ENCODE measurements around the gene SIRPG. TPM values are rescaled to one million over a fixed set of nuclear protein-coding genes. Genes with fewer than 3 reads are reported as not detected.

SIRPG gene
- total RNA-seq, 1 donor from 2014 or later = not detected

GRCh38 chr20:1600736-1601135 is 56.8 kb downstream of the SIRPG start:
- Mint-ChIP-seq H3K27me3 (ENCODE audit: unreplicated experiment) (no peaks in the 10 kb centered on the region), H3K27ac (ENCODE audit: unreplicated experiment) (no peak overlapping the region), H3K36me3 (ENCODE audit: low read depth, unreplicated experiment) (no peaks in the 10 kb centered on the region), H3K9me3 (ENCODE audit: unreplicated experiment) (no peaks in the 10 kb centered on the region), H3K4me1 (ENCODE audit: unreplicated experiment) (no peaks in the 10 kb centered on the region), H3K4me3 (ENCODE audit: unreplicated experiment) (no peak overlapping the region)
- TF ChIP-seq CTCF (IDR thresholded peaks at IDR 0.05; ENCODE audit: unreplicated experiment) = no peak
- DNase-seq (ENCODE audit: low spot score) = no peak

- Mint-ChIP-seq H3K9me3 (ENCODE audit: unreplicated experiment) (no peaks in the 10 kb centered on the region), H3K4me3 (ENCODE audit: unreplicated experiment) (no peak overlapping the region), H3K36me3 (ENCODE audit: low read depth, unreplicated experiment) (no peaks in the 10 kb centered on the region), H3K27ac (ENCODE audit: unreplicated experiment) (no peak overlapping the region), H3K27me3 (ENCODE audit: unreplicated experiment) (no peaks in the 10 kb centered on the region), H3K4me1 (ENCODE audit: unreplicated experiment) (no peaks in the 10 kb centered on the region)
- DNase-seq (ENCODE audit: low spot score) = no peak
- no peak for TF ChIP-seq CTCF (IDR thresholded peaks at IDR 0.05; ENCODE audit: unreplicated experiment)
Measured at GRCh38 chr20:1595333-1595732, 62.2 kb downstream of the SIRPG start.

DNA sequence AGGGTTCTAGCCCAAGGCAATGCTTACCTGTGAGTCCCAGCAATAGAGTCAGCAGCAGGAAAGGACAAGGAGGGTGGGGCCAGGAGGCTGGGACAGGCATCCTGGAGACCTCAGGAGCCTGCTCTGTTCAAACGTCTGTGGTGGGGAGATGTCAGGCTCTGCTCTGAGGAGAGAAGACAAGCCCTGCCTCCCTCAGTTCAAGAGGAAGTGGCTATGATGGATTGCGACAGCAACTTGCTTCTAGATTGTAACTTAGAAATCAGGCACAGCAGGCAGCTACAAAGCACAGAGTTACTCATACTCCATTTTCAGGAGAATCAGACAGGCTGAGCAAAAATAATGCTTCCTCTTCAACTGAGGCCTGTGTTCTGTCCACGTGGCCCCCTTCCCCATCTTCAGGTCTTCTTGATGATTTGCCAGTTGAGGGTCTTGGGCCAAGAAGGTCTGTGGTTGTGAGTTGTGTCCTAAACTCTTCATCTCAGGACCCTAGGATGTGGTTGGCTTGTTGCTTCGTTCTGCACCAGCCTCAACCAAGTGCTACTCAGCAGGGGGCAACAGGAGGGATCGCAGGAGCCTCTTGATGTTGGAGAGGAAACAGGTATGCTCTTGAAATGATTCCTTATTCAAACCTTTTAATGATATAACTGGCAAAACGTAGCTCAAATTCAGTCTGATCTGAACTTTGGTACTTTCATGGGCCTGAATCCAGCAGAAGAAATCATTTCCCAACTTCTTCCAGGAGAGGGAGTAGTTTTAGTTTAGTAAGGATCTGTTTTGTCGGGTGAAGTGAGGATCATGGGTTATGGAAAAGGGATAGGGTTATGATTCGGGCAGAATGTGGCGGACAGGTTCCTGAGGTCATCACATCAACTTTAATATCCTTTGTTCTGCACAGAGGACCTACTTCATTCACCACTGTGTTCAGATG is 68.8 kb downstream of the SIRPG start:
- Mint-ChIP-seq H3K27me3 (ENCODE audit: unreplicated experiment) (no peaks in the 10 kb centered on the region), H3K4me1 (ENCODE audit: unreplicated experiment) (no peaks in the 10 kb centered on the region), H3K4me3 (ENCODE audit: unreplicated experiment) (no peak overlapping the region), H3K27ac (ENCODE audit: unreplicated experiment) (no peak overlapping the region), H3K9me3 (ENCODE audit: unreplicated experiment) (no peaks in the 10 kb centered on the region), H3K36me3 (ENCODE audit: low read depth, unreplicated experiment) (no peaks in the 10 kb centered on the region)
- no peak for DNase-seq (ENCODE audit: low spot score)
- no peak for TF ChIP-seq CTCF (IDR thresholded peaks at IDR 0.05; ENCODE audit: unreplicated experiment)

GRCh38 chr20:1587781-1588532 is 69.6 kb downstream of the SIRPG start:
- Mint-ChIP-seq H3K27ac (ENCODE audit: unreplicated experiment) (no peak overlapping the region), H3K4me1 (ENCODE audit: unreplicated experiment) (no peaks in the 10 kb centered on the region), H3K36me3 (ENCODE audit: low read depth, unreplicated experiment) (no peaks in the 10 kb centered on the region), H3K9me3 (ENCODE audit: unreplicated experiment) (no peaks in the 10 kb centered on the region), H3K27me3 (ENCODE audit: unreplicated experiment) (no peaks in the 10 kb centered on the region), H3K4me3 (ENCODE audit: unreplicated experiment) (no peak overlapping the region)
- no peak for DNase-seq (ENCODE audit: low spot score)
- no peak for TF ChIP-seq CTCF (IDR thresholded peaks at IDR 0.05; ENCODE audit: unreplicated experiment)

DNA sequence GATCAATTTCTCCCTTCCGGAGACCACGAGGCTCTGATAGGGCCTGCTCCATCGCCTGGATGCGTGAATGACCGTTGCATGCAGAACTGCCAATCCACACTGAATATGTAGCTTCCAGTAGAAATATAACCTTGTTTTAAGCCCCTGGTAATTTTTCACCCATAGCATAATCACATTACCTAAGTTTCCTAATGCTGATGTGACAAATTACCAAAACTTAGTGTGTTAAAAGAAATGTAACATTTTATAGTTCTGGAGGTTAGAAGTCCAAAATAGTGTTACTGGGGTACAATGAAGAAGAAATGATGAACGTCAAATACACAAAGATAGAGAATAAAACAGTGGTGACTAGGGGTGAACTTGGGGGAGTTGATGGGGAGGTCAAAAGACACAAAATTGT is 78.1 kb downstream of the SIRPG start:
- Mint-ChIP-seq H3K27me3 (ENCODE audit: unreplicated experiment) (no peaks in the 10 kb centered on the region), H3K9me3 (ENCODE audit: unreplicated experiment) (no peaks in the 10 kb centered on the region), H3K4me1 (ENCODE audit: unreplicated experiment) (no peaks in the 10 kb centered on the region), H3K4me3 (ENCODE audit: unreplicated experiment) (no peak overlapping the region), H3K27ac (ENCODE audit: unreplicated experiment) (no peak overlapping the region), H3K36me3 (ENCODE audit: low read depth, unreplicated experiment) (no peaks in the 10 kb centered on the region)
- DNase-seq (ENCODE audit: low spot score) = no peak
- TF ChIP-seq CTCF (IDR thresholded peaks at IDR 0.05; ENCODE audit: unreplicated experiment) = no peak
